OCI-LY1 (cell line): Measurements from ENCODE around the gene GALNTL6.

Experiments used
- H2AFZ ChIP-seq: fragments of 200-600 bp; sonication (generic), shearing (Covaris generic); 2 replicates; pipeline ENCODE4 v1.6.0; 2014; ENCODE audit warnings: antibody characterized with exemption, mild to moderate bottlenecking, low read length
- H3F3A ChIP-seq: fragments of 200-600 bp; sonication (generic), shearing (Covaris generic); 2 replicates; pipeline ENCODE4 v1.6.0; 2014; ENCODE audit warnings: mild to moderate bottlenecking, antibody characterized with exemption, low read length, moderate library complexity; ENCODE audit not compliant: insufficient read depth
- H3K27ac ChIP-seq: fragments of 200-600 bp; sonication (generic); 2 replicates; pipeline ENCODE4 v1.5.1; 2014; ENCODE audit warnings: low read length, mixed run types, mild to moderate bottlenecking, low read depth; ENCODE audit not compliant: poor library complexity, severe bottlenecking
- H3K27me3 ChIP-seq: fragments of 200-600 bp; sonication (generic); 2 replicates; pipeline ENCODE4 v1.6.0; 2014; ENCODE audit warnings: antibody characterized with exemption, mild to moderate bottlenecking, low read length, moderate library complexity; ENCODE audit not compliant: insufficient read depth
- H3K36me3 ChIP-seq: fragments of 200-600 bp; sonication (generic); 2 replicates; pipeline ENCODE4 v1.6.1; 2014; ENCODE audit warnings: mild to moderate bottlenecking, antibody characterized with exemption, low read length, moderate library complexity, mixed read lengths; ENCODE audit not compliant: insufficient read depth
- H3K4me1 ChIP-seq: fragments of 200-600 bp; sonication (generic); 2 replicates; pipeline ENCODE4 v1.5.1; 2014; ENCODE audit warnings: mild to moderate bottlenecking, low read length, moderate library complexity; ENCODE audit not compliant: insufficient read depth, severe bottlenecking
- H3K4me2 ChIP-seq: fragments of 200-600 bp; sonication (generic), shearing (Covaris generic); 2 replicates; pipeline ENCODE4 v1.6.1; 2014; ENCODE audit warnings: low read length
- H3K4me3 ChIP-seq: fragments of 200-600 bp; sonication (generic); 2 replicates; pipeline ENCODE4 v1.5.1; 2014; ENCODE audit warnings: low read length, low read depth, mild to moderate bottlenecking, mixed read lengths; ENCODE audit not compliant: poor library complexity, severe bottlenecking
- H3K79me2 ChIP-seq: fragments of 200-600 bp; shearing (Covaris generic); 2 replicates; pipeline ENCODE4 v1.6.1; 2016; ENCODE audit warnings: mixed run types, low read length, mixed read lengths; ENCODE audit not compliant: insufficient read depth
- H3K9ac ChIP-seq: fragments of 200-600 bp; sonication (generic), shearing (Covaris generic); 2 replicates; pipeline ENCODE4 v1.6.1; 2014; ENCODE audit warnings: mild to moderate bottlenecking, low read length, mixed read lengths
- H3K9me2 ChIP-seq: fragments of 200-600 bp; sonication (generic), shearing (Covaris generic); 2 replicates; pipeline ENCODE4 v1.6.1; 2014; ENCODE audit warnings: low read depth, mild to moderate bottlenecking, low read length, mixed read lengths
- H3K9me3 ChIP-seq: fragments of 200-600 bp; shearing (Covaris generic); 2 replicates; pipeline ENCODE4 v1.6.1; 2014; ENCODE audit warnings: low read length, mixed read lengths
- H4K20me1 ChIP-seq: fragments of 200-600 bp; sonication (generic), shearing (Covaris generic); 2 replicates; pipeline ENCODE4 v1.6.0; 2016; ENCODE audit warnings: mild to moderate bottlenecking, low read length; ENCODE audit not compliant: insufficient read depth
- EZH2 ChIP-seq: fragments of 200-600 bp; sonication (generic), shearing (Covaris generic); IDR thresholded peaks from 2 replicates; pipeline ENCODE4 v1.8.0; 2017; ENCODE audit warnings: borderline replicate concordance, mixed run types, mild to moderate bottlenecking, antibody characterized with exemption, low read length, moderate library complexity, mixed read lengths
- TF ChIP-seq, protein P1 (sequence below): fragments of 200-600 bp; sonication (generic), shearing (Covaris generic); IDR thresholded peaks from 2 replicates; pipeline ENCODE4 v1.5.1; 2017; ENCODE audit warnings: mild to moderate bottlenecking, antibody characterized with exemption, low read length, moderate library complexity, mixed read lengths

GALNTL6 gene

DNA sequence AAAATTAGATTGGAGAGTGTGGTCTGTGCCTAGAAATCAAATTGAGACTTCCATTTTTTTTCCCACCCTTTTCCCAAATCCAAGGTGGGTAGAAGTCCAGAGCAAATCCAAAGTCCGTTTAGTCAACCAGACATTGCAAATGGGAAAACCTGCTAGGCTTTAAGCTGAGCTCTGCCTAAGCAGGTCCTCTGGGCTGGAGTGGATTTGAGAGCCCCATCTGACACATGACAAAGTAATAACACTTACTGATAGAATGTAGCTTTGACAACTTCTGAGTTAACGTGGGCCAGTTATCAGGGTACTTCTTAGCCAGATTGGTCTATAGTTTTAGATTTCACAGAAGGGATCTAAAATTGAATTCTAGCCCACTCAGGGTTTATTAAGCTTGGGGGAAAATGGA is 242.3 kb downstream of the GALNTL6 start:
- Histone ChIP-seq H3K9ac (no peak overlapping the region), H3F3A (no peaks in the 10 kb centered on the region), H3K36me3 (no peaks in the 10 kb centered on the region), H3K27ac (no peak overlapping the region), H3K4me3 (no peak overlapping the region), H4K20me1 (no peaks in the 10 kb centered on the region), H3K9me3 (no peaks in the 10 kb centered on the region), H3K9me2 (no peaks in the 10 kb centered on the region), H3K79me2 (no peaks in the 10 kb centered on the region), H3K4me1 (peaks cover 8% of the 10 kb centered on the region), H3K4me2 (no peak overlapping the region), H3K27me3 (no peaks in the 10 kb centered on the region), H2AFZ (no peak overlapping the region)
- TF ChIP-seq EZH2: no peak
- TF ChIP-seq, protein P1, sequence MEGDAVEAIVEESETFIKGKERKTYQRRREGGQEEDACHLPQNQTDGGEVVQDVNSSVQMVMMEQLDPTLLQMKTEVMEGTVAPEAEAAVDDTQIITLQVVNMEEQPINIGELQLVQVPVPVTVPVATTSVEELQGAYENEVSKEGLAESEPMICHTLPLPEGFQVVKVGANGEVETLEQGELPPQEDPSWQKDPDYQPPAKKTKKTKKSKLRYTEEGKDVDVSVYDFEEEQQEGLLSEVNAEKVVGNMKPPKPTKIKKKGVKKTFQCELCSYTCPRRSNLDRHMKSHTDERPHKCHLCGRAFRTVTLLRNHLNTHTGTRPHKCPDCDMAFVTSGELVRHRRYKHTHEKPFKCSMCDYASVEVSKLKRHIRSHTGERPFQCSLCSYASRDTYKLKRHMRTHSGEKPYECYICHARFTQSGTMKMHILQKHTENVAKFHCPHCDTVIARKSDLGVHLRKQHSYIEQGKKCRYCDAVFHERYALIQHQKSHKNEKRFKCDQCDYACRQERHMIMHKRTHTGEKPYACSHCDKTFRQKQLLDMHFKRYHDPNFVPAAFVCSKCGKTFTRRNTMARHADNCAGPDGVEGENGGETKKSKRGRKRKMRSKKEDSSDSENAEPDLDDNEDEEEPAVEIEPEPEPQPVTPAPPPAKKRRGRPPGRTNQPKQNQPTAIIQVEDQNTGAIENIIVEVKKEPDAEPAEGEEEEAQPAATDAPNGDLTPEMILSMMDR: no peak

DNA sequence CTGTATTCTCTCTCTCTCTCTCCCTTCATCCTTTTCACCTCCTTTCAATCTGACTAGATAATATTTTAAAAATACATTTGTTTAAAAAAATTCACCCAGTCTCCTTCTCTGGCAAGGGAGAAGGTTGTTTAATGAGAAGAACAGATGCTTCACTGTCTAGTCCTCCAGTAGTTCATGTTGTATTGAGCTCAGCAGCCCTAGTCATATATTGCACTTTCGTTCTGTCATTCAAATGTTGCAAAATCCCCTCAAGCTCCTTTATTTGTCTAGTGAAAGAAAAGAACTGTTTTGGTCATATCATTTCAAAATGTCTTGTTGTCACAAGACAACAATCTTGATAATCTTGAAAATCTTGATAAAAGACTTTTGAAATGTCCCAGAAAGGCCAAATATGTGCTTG is 248.0 kb downstream of the GALNTL6 start:
- H4K20me1 ChIP-seq: no peaks in the 10 kb centered on the region
- H3F3A ChIP-seq: no peaks in the 10 kb centered on the region
- no peak overlapping the region for H3K4me2 ChIP-seq
- no peaks in the 10 kb centered on the region for H3K36me3 ChIP-seq
- H3K4me1 ChIP-seq: peaks cover 4% of the 10 kb centered on the region
- H2AFZ ChIP-seq: no peak overlapping the region
- TF ChIP-seq, protein P1: no peak
- no peak for TF ChIP-seq EZH2
- H3K27ac ChIP-seq: no peak overlapping the region
- H3K9ac ChIP-seq: no peak overlapping the region
- no peaks in the 10 kb centered on the region for H3K9me3 ChIP-seq
- H3K79me2 ChIP-seq: no peaks in the 10 kb centered on the region
- H3K9me2 ChIP-seq: no peaks in the 10 kb centered on the region
- H3K4me3 ChIP-seq: no peak overlapping the region
- no peaks in the 10 kb centered on the region for H3K27me3 ChIP-seq

DNA sequence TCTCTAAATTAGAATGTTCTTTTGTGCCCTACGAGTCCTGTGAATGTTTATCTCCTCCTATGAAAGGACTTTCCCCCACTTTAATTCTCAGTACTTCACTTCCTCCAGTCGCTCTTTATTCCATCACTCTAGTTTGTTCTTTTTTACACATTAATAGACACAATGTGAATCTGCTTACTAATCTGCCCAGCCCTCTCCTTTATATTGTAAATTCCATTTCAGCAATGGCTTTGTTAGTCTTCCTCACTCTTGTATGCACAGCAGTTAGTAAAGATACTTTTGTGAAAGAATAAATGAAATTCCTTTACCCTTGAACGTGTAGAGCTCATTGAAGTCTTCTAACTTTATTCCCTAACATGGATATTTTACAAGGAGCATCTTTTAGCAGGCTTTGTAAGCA is 255.3 kb downstream of the GALNTL6 start:
- H3K9ac ChIP-seq: no peak overlapping the region
- no peaks in the 10 kb centered on the region for H3K9me2 ChIP-seq
- no peaks in the 10 kb centered on the region for H3K79me2 ChIP-seq
- no peaks in the 10 kb centered on the region for H3K36me3 ChIP-seq
- H3K4me2 ChIP-seq: no peak overlapping the region
- TF ChIP-seq, protein P1: no peak
- no peak for TF ChIP-seq EZH2
- no peaks in the 10 kb centered on the region for H3K27me3 ChIP-seq
- H4K20me1 ChIP-seq: no peaks in the 10 kb centered on the region
- no peak overlapping the region for H3K27ac ChIP-seq
- H3K4me3 ChIP-seq: no peak overlapping the region
- no peak overlapping the region for H2AFZ ChIP-seq
- H3K9me3 ChIP-seq: no peaks in the 10 kb centered on the region
- H3F3A ChIP-seq: no peaks in the 10 kb centered on the region
- H3K4me1 ChIP-seq: no peaks in the 10 kb centered on the region
